K562 (cell line): Measurements from ENCODE around the gene CASR. TPM values are rescaled to one million over a fixed set of nuclear protein-coding genes. Genes with fewer than 3 reads are reported as not detected.

Experiments
- ATAC-seq: fragments of 200-7000 bp; cut with Tn5 transposase; 3 replicates; pipeline ENCODE4 v1.9.1; 2020; ENCODE audit warnings: moderate library complexity
- BruUV-seq: library from RNA; stranded (reverse); fragments of 400-500 nt; replicated peaks from 2 replicates; lab custom pipeline; 2021; lab: Mats Ljungman, UMichigan
- CTCF ChIA-PET: fragments of 300-600 bp; formaldehyde crosslinking; extraction: SDS; loops from one replicate; lab custom pipeline; 2021; ENCODE audit warnings: low intra/inter-chr PET ratio; lab: Yijun Ruan, JAX
- POLR2A ChIA-PET: fragments of 300-600, 350-650 bp; sonication (Branson Sonifier 250); formaldehyde crosslinking; extraction: SDS; loops from one replicate; lab custom pipeline; 2021; ENCODE audit warnings: antibody characterized with exemption, inconsistent platforms; lab: Yijun Ruan, JAX
- DNase-seq, 4 experiments: peaks; one replicate each; pipeline versions ENCODE4 v3.0.0 to v3.0.0-alpha.2; 2011 to 2018; ENCODE audit warnings: low spot score in 3 of 4, mixed read lengths in 3 of 4; ENCODE audit errors: extremely low read depth in 1 of 4
- FAIRE-seq: peaks from 2 replicates; lab custom pipeline; 2011; peaks lifted over from hg19 to GRCh38; lab: Jason Lieb, UNC
- H2AFZ ChIP-seq: 2 replicates; pipeline ENCODE4 v1.6.0; 2011; ENCODE audit warnings: low read depth, low read length, control low read depth, inconsistent platforms
- H3K27ac ChIP-seq: fragments of 200-600 bp; 3 replicates; pipeline ENCODE4 v1.8.0; 2011; ENCODE audit warnings: low read depth, mild to moderate bottlenecking, control low read depth, inconsistent platforms, low read length, moderate library complexity, mixed read lengths; ENCODE audit errors: extremely low read depth
- H3K27me3 ChIP-seq, 2 experiments: fragments of 300-600 bp in 1 of 2; 2 replicates in 1 of 2; 3 replicates in 1 of 2; pipeline versions ENCODE4 v1.6.0 to v1.8.0; 2011; ENCODE audit warnings: inconsistent platforms in 2 of 2, low read length in 2 of 2, mild to moderate bottlenecking in 1 of 2, mixed read lengths in 1 of 2, moderate library complexity in 1 of 2; ENCODE audit not compliant: control insufficient read depth in 2 of 2, insufficient read depth in 2 of 2
- H3K36me3 ChIP-seq: fragments of 300-600 bp; 3 replicates; pipeline ENCODE4 v1.8.0; 2011; ENCODE audit warnings: mild to moderate bottlenecking, low read length, inconsistent platforms; ENCODE audit not compliant: control insufficient read depth, insufficient read depth
- H3K4me1 ChIP-seq, 2 experiments: fragments of 200-600 bp in 1 of 2; replicated peaks in 1 of 2; 2 replicates in 1 of 2; 3 replicates in 1 of 2; pipeline versions ENCODE4 v1.5.1 to v1.8.0; 2011; ENCODE audit warnings: inconsistent platforms in 2 of 2, low read length in 2 of 2, mild to moderate bottlenecking in 1 of 2, mixed read lengths in 1 of 2, moderate library complexity in 1 of 2; ENCODE audit not compliant: control insufficient read depth in 2 of 2, insufficient read depth in 2 of 2
- H3K4me2 ChIP-seq: 2 replicates; pipeline ENCODE4 v1.6.1; 2011; ENCODE audit warnings: low read length, control low read depth, inconsistent platforms, mixed read lengths; ENCODE audit not compliant: insufficient read depth
- H3K4me3 ChIP-seq: fragments of 200-600 bp; sonication (generic), shearing (Covaris generic); 2 replicates; pipeline ENCODE4 v1.5.1; 2016; ENCODE audit warnings: control low read depth, inconsistent platforms
- H3K79me2 ChIP-seq: fragments of 200-600 bp; 3 replicates; pipeline ENCODE4 v1.8.0; 2011; ENCODE audit warnings: low read length, inconsistent platforms; ENCODE audit not compliant: control insufficient read depth, insufficient read depth
- H3K9ac ChIP-seq, 2 experiments: 2 replicates each; pipeline versions ENCODE4 v1.6.0 to v1.6.1; 2011; ENCODE audit warnings: low read depth in 2 of 2, low read length in 2 of 2, control low read depth in 1 of 2, inconsistent platforms in 1 of 2, mild to moderate bottlenecking in 1 of 2, mixed read lengths in 1 of 2; ENCODE audit not compliant: insufficient read depth in 1 of 2
- H3K9me1 ChIP-seq: one replicate; pipeline ENCODE4 v1.6.0; 2011; ENCODE audit warnings: inconsistent platforms, mild to moderate bottlenecking, low read length, moderate library complexity; ENCODE audit not compliant: control insufficient read depth, insufficient read depth
- H3K9me3 ChIP-seq: replicated peaks from 2 replicates; pipeline ENCODE4 v1.5.1; 2011; ENCODE audit warnings: low read depth, low read length, inconsistent platforms; ENCODE audit not compliant: control insufficient read depth, insufficient read depth
- H4K20me1 ChIP-seq: replicated peaks from 2 replicates; pipeline ENCODE4 v1.6.1; 2011; ENCODE audit warnings: low read length, inconsistent platforms, mixed read lengths; ENCODE audit not compliant: control insufficient read depth, insufficient read depth
- ARID3A ChIP-seq: IDR thresholded peaks from 2 replicates; pipeline ENCODE4 v1.6.1; 2012; ENCODE audit warnings: low read depth, low read length, improper control_type of control experiment, borderline replicate concordance
- ETV1 ChIP-seq: fragments of 450-650 bp; conservative IDR thresholded peaks from 2 replicates; pipeline ENCODE4 v1.6.1; 2016; ENCODE audit warnings: missing genetic modification characterization, control low read depth, low read depth, missing compliant biosample characterization
- GABPA ChIP-seq: fragments of 200-800 bp; sonication (Bioruptor generic); conservative IDR thresholded peaks from 2 replicates; pipeline ENCODE4 v1.6.1; 2016; ENCODE audit warnings: low read depth, missing genetic modification characterization, missing compliant biosample characterization
- TRIM24 ChIP-seq, 2 experiments: fragments of 450-650 bp; IDR thresholded peaks; 2 replicates each; pipeline ENCODE4 v1.6.1; 2016
- WGBS: fragments of 100-300 bp; shearing (Covaris generic); methylation state at CpG from one replicate; pipeline ENCODE4 v1.1.6; 2016; ENCODE audit warnings: low coverage, mixed read lengths; ENCODE audit not compliant: insufficient coverage; ENCODE audit errors: missing lambda C conversion rate; 5-methylcytosine and 5-hydroxymethylcytosine counted together
- in situ Hi-C: fragments of 300-500 bp; cut with MboI; formaldehyde crosslinking; loops from 4 replicates; pipeline ENCODE4 v1.15.0; 2018; ENCODE audit warnings: inconsistent platforms, mixed read lengths
- intact Hi-C: fragments of 100-400 bp; cut with micrococcal nuclease; formaldehyde crosslinking; loops from 2 replicates; pipeline ENCODE4 v1.14.2; 2022
- polyA plus RNA-seq, 8 experiments: library from polyadenylated mRNA; depleted of rRNA in 4 of 8; stranded (reverse) in 5 of 8; unstranded in 3 of 8; fragments of >200 nt; fragmentation: Nextera tagmentation in 2 of 8; fragmentation: Illumina TruSeq in 1 of 8; extraction: Ambion mirVana in 2 of 8; extraction: Trizol in 1 of 8; gene quantifications; 2 replicates each; pipeline versions ENCODE4 v1.2.1 to v1.2.3, GENCODE V29; 2011 to 2014; ENCODE audit warnings: inconsistent platforms in 1 of 8, missing spikeins in 1 of 8
- total RNA-seq, 7 experiments: library from RNA; depleted of rRNA in 6 of 7; stranded (reverse); fragments of >200 nt in 6 of 7; fragmentation: Illumina TruSeq in 2 of 7; extraction: Trizol in 2 of 7; gene quantifications; 2 replicates each; pipeline versions ENCODE4 v1.2.1 to v1.2.3, GENCODE V29; 2011 to 2021; ENCODE audit warnings: low replicate concordance in 1 of 7

Gene CASR
- total and polyA plus RNA-seq, 9 of the 15 experiments (the other 6 are each of a cell fraction or from before 2014, with no cell fraction given), result not detected

DNA sequence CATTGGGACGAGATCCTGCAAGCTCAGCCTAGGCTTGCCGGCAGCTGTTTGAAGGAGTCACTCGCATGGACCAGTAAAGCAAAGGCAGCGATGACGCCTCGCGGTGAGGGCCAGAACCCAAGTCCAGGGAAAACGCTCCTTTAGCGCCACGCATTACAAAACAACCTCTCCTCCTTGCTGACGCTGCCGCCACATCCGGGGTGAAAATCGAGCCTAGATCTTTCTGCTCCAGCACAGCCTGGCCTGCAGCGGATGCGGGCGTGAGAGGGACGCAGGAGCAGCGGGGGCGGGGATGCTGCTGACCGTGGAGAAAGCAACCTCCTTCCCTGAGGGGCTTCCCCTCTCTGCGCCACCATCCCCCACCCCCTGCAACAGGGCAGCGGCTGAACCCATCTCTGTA, 46.7 kb downstream of the CASR start:
- FAIRE-seq (no peak), ATAC-seq (no peak; the same call in 2 of the 3 replicates), DNase-seq (peak in 1 of 4 experiments; percentile 5)
- H3K27me3 ChIP-seq, result peaks cover 0 to 4% of the 10 kb centered on the region in 2 experiments; a peak in 1 of 5 replicates
- no peaks in the 10 kb centered on the region for H3K9me3 ChIP-seq
- no peaks in the 10 kb centered on the region for H4K20me1 ChIP-seq
- no TSS peak for BruUV-seq
- H3K4me1 ChIP-seq, result no peaks in the 10 kb centered on the region
- H3K27ac ChIP-seq, result no peak overlapping the region
- no peak overlapping the region for H3K9ac ChIP-seq
- H3K9me1 ChIP-seq, result no peaks in the 10 kb centered on the region
- H2AFZ ChIP-seq, result no peak overlapping the region
- no peaks in the 10 kb centered on the region for H3K36me3 ChIP-seq
- intact Hi-C loops (no loop called here), in situ Hi-C loops (no loop called here)
- no peak overlapping the region for H3K4me3 ChIP-seq
- H3K79me2 ChIP-seq, result no peaks in the 10 kb centered on the region
- TF ChIP-seq TRIM24 (IDR thresholded peaks at IDR 0.05) (no peak), ARID3A (no peak), ETV1 (tag) (0 out of 2 replicates have a peak, but pooled peaks have one; percentile 15), GABPA (peak; percentile 57)
- ChIA-PET CTCF (no interaction called here), POLR2A (no interaction called here)
- H3K4me2 ChIP-seq, result no peak overlapping the region
- WGBS, result 1% methylated on average over 22 of the region's 23 CpGs
